MM.1S (cell line): ENCODE data around the gene STRA6.

ENCODE experiments used
- CTCF ChIP-seq: fragments of 300-600 bp; sonication (generic); IDR thresholded peaks from 2 replicates; pipeline ENCODE4 v1.5.1; 2016; ENCODE audit warnings: antibody characterized with exemption, low read length, mixed read lengths
- EZH2 ChIP-seq: fragments of 300-600 bp; sonication (generic); optimal IDR thresholded peaks from 2 replicates; pipeline ENCODE3; 2017; ENCODE audit warnings: low read depth, mild to moderate bottlenecking, antibody characterized with exemption, low read length, mixed read lengths
- EZH2phosphoT487 ChIP-seq: fragments of 300-600 bp; sonication (generic); IDR thresholded peaks from 2 replicates; pipeline ENCODE4 v1.6.1; 2018; ENCODE audit warnings: antibody characterized with exemption, low read length

- TF ChIP-seq CTCF (no peak), EZH2 (no peak), EZH2phosphoT487 (no peak)
Measured at GRCh38 chr15:74225928-74226327, 23.3 kb upstream of the STRA6 start.
